Esophagus squamous epithelium (tissue), 4 donors: ENCODE results near the gene CEP295NL.

Experiments used
- POLR2A ChIP-seq, 4 donors: fragments of 450-650 bp; IDR thresholded peaks; one replicate each; pipeline ENCODE4 v1.6.1; 2017; ENCODE audit warnings: antibody characterized with exemption in 4 of 4, mild to moderate bottlenecking in 4 of 4, moderate library complexity in 3 of 4
- TF ChIP-seq, protein P1 (sequence below), 6 experiments: fragments of 450-650 bp in 4 of 6; fragments of 200-600 bp in 2 of 6; sonication (generic) in 2 of 6; IDR thresholded peaks; one replicate each; pipeline ENCODE4 v1.5.1; 2016 to 2019; ENCODE audit warnings: antibody characterized with exemption in 6 of 6, mild to moderate bottlenecking in 4 of 6, moderate library complexity in 4 of 6

GRCh38 chr17:78886954-78887353 is 16.0 kb downstream of the CEP295NL start:
- TF ChIP-seq POLR2A (IDR thresholded peaks at IDR 0.05), result no peak
- TF ChIP-seq, protein P1, sequence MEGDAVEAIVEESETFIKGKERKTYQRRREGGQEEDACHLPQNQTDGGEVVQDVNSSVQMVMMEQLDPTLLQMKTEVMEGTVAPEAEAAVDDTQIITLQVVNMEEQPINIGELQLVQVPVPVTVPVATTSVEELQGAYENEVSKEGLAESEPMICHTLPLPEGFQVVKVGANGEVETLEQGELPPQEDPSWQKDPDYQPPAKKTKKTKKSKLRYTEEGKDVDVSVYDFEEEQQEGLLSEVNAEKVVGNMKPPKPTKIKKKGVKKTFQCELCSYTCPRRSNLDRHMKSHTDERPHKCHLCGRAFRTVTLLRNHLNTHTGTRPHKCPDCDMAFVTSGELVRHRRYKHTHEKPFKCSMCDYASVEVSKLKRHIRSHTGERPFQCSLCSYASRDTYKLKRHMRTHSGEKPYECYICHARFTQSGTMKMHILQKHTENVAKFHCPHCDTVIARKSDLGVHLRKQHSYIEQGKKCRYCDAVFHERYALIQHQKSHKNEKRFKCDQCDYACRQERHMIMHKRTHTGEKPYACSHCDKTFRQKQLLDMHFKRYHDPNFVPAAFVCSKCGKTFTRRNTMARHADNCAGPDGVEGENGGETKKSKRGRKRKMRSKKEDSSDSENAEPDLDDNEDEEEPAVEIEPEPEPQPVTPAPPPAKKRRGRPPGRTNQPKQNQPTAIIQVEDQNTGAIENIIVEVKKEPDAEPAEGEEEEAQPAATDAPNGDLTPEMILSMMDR (IDR thresholded peaks at IDR 0.05), result no peak
